ENCODE results near the gene FLYWCH2. TPM values are rescaled to one million over a fixed set of nuclear protein-coding genes. Genes with fewer than 3 reads are reported as not detected.

Gene FLYWCH2
- total RNA-seq, 1 donor from 2014 or later = 24.9 TPM

DNA sequence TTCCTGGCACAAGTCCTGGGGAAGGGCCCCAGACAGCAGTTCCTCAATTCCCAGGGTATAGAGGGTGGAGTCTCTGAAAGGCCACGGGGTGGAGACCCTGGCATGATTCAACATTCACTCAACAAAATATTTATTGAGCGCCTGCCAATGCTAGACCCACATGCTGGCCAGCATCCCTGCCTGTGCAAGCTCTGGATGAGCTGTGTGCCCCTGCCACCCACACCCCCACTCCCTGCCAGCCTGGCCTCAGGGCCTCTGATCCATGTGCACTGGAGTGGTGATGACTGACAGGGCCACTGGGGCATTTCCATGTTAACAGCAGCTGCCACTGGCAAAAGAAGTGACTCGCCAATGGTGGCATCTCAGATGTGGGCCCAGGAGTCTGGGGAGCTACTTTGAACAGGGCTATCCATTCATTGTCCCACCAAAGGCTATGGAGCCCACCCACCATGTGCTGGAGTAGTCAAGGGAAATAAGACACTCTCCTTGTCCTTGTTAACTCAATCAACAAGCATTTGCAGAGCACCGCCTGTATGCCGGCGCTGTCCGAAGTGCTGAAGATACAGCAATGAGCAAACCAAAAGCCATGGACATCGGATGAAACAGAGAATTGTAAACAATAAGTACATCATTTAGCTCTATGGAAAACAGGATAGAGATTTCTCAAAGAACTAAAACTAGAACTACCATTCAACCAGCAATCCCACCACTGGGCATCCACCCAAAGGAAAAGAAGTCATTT is 22.0 kb upstream of the FLYWCH2 start:
- Mint-ChIP-seq H3K4me3 (ENCODE audit: unreplicated experiment) (no peak overlapping the region), H3K27ac (ENCODE audit: unreplicated experiment) (no peak overlapping the region), H3K9me3 (ENCODE audit: unreplicated experiment) (no peaks in the 10 kb centered on the region), H3K4me1 (ENCODE audit: unreplicated experiment) (peaks cover 10% of the 10 kb centered on the region), H3K27me3 (ENCODE audit: unreplicated experiment) (peaks cover 8% of the 10 kb centered on the region), H3K36me3 (ENCODE audit: low read depth, unreplicated experiment) (no peaks in the 10 kb centered on the region)
- DNase-seq (ENCODE audit: low spot score) = no peak
- TF ChIP-seq, protein P1, sequence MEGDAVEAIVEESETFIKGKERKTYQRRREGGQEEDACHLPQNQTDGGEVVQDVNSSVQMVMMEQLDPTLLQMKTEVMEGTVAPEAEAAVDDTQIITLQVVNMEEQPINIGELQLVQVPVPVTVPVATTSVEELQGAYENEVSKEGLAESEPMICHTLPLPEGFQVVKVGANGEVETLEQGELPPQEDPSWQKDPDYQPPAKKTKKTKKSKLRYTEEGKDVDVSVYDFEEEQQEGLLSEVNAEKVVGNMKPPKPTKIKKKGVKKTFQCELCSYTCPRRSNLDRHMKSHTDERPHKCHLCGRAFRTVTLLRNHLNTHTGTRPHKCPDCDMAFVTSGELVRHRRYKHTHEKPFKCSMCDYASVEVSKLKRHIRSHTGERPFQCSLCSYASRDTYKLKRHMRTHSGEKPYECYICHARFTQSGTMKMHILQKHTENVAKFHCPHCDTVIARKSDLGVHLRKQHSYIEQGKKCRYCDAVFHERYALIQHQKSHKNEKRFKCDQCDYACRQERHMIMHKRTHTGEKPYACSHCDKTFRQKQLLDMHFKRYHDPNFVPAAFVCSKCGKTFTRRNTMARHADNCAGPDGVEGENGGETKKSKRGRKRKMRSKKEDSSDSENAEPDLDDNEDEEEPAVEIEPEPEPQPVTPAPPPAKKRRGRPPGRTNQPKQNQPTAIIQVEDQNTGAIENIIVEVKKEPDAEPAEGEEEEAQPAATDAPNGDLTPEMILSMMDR (IDR thresholded peaks at IDR 0.05; ENCODE audit: unreplicated experiment) = no peak

DNA sequence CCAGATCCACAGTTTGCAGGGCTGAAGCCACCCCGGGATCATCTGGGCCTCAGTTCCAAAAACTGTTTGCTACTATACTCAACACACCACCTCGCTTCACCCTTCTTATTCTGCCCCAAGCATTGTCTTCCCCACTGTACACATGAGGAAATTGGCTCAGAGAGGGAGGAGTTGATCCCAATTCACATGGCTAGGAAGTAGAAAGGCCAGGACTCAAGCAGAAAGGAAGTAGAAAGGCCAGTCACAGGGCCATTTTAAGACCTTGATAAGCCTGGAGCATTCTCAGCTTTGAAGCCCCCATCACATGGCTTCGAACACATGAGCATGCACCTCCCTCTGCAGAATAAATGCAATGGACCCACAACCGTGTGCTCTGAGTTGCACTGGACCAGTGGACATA is 17.4 kb upstream of the FLYWCH2 start:
- no peak overlapping the region for H3K4me3 Mint-ChIP-seq (ENCODE audit: unreplicated experiment)
- TF ChIP-seq, protein P1 (IDR thresholded peaks at IDR 0.05; ENCODE audit: unreplicated experiment) = no peak
- H3K27ac Mint-ChIP-seq (ENCODE audit: unreplicated experiment) = no peak overlapping the region
- peaks cover 4% of the 10 kb centered on the region for H3K27me3 Mint-ChIP-seq (ENCODE audit: unreplicated experiment)
- peaks cover 12% of the 10 kb centered on the region for H3K4me1 Mint-ChIP-seq (ENCODE audit: unreplicated experiment)
- DNase-seq (ENCODE audit: low spot score) = no peak
- H3K36me3 Mint-ChIP-seq (ENCODE audit: low read depth, unreplicated experiment) = no peaks in the 10 kb centered on the region
- no peaks in the 10 kb centered on the region for H3K9me3 Mint-ChIP-seq (ENCODE audit: unreplicated experiment)

DNA sequence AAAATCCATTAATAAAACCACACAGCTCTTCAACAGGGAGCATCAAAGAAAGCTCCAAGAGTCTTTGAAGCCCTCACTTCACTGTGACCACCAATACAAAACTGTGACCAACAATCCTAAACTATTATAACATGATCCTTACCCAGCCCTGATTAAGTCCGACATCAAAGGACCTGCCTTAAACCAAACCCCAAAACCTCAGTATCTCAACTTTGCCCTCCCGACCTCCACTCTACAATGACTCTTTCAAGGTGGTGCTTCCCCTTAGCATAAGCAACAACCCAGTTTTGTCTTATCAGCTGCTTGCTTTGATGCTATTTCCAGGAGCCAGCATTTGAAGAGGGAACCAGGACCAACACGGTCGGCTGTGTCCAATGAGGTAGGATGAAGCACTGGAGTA is 16.6 kb upstream of the FLYWCH2 start:
- H3K4me1 Mint-ChIP-seq (ENCODE audit: unreplicated experiment) = peaks cover 12% of the 10 kb centered on the region
- no peaks in the 10 kb centered on the region for H3K9me3 Mint-ChIP-seq (ENCODE audit: unreplicated experiment)
- no peak overlapping the region for H3K27ac Mint-ChIP-seq (ENCODE audit: unreplicated experiment)
- no peak for DNase-seq (ENCODE audit: low spot score)
- no peak overlapping the region for H3K4me3 Mint-ChIP-seq (ENCODE audit: unreplicated experiment)
- TF ChIP-seq, protein P1 (IDR thresholded peaks at IDR 0.05; ENCODE audit: unreplicated experiment) = no peak
- H3K27me3 Mint-ChIP-seq (ENCODE audit: unreplicated experiment) = peaks cover 4% of the 10 kb centered on the region
- no peaks in the 10 kb centered on the region for H3K36me3 Mint-ChIP-seq (ENCODE audit: low read depth, unreplicated experiment)

DNA sequence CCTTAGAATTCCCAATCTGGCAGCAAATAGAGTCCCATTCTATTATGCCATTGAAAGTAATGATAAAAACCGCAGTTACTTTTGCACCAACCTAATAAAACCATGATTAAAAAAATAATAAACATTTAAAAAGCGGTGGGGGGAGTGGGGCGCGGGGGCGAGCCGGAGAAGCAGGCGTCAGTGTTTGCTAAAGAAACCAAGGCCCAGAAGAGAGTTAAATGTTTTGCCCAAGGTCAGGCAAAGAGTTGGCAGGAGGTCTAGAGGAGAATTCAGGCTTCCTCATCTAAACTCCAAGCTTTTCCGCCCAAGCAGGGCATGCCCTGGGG is 15.4 kb upstream of the FLYWCH2 start:
- H3K9me3 Mint-ChIP-seq (ENCODE audit: unreplicated experiment) = no peaks in the 10 kb centered on the region
- no peak for DNase-seq (ENCODE audit: low spot score)
- peak overlapping the region; percentile 84 for H3K4me3 Mint-ChIP-seq (ENCODE audit: unreplicated experiment)
- no peaks in the 10 kb centered on the region for H3K36me3 Mint-ChIP-seq (ENCODE audit: low read depth, unreplicated experiment)
- TF ChIP-seq, protein P1 (IDR thresholded peaks at IDR 0.05; ENCODE audit: unreplicated experiment) = no peak
- peaks cover 4% of the 10 kb centered on the region for H3K27me3 Mint-ChIP-seq (ENCODE audit: unreplicated experiment)
- H3K27ac Mint-ChIP-seq (ENCODE audit: unreplicated experiment) = peak overlapping the region; percentile 96
- H3K4me1 Mint-ChIP-seq (ENCODE audit: unreplicated experiment) = peaks cover 12% of the 10 kb centered on the region

DNA sequence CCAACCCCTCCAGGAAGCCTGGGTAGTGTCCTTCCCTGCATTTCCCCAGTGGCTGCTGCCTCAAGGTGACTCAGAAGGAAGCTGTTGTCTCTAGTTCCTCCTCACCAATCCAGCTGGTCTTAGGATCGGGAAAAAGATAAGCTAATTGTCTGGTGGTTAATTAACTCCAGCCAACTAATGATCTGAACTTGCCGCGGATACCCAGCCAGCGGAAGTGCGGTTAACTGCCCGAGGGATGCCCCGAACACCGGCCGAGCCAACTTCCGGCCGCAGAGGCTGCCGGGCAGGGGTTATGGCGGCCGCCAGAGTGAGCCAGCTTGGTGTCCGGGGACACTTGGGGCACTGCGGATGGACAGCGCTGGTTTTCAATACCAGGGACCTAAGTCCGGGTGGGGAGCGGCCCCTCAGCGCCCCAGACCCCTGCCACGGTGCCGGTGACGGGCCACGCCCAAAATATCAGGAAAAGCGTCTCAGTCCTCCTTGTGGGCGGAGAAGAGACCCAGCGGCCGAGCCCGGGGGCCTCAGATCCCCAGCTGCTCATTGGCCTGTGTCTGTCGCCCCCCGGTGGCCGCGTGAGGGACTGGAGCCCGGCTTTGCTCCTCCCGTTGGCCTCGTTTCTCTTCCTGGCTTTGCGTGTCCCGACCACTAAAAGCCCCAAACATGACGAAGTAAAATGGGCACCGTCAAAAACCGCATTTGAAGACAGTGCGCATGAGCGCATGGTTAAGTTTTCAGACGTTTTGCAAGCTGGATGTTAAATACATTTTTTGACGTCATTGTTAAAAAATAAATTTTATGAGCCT is 14.8 kb upstream of the FLYWCH2 start:
- Mint-ChIP-seq H3K4me3 (ENCODE audit: unreplicated experiment) (peak overlapping the region; percentile 84), H3K36me3 (ENCODE audit: low read depth, unreplicated experiment) (no peaks in the 10 kb centered on the region), H3K9me3 (ENCODE audit: unreplicated experiment) (no peaks in the 10 kb centered on the region), H3K4me1 (ENCODE audit: unreplicated experiment) (peaks cover 12% of the 10 kb centered on the region), H3K27me3 (ENCODE audit: unreplicated experiment) (peaks cover 4% of the 10 kb centered on the region), H3K27ac (ENCODE audit: unreplicated experiment) (peak overlapping the region; percentile 96)
- TF ChIP-seq, protein P1 (IDR thresholded peaks at IDR 0.05; ENCODE audit: unreplicated experiment) = peak; percentile 96
- peak; percentile 98 for DNase-seq (ENCODE audit: low spot score)
